ENCODE data around the gene TFB2M. TPM values are rescaled to one million over a fixed set of nuclear protein-coding genes. Genes with fewer than 3 reads are reported as not detected.
A peak's percentile ranks its signal among the peaks of the same experiment; 100 is the strongest.

Gene TFB2M
- total and polyA plus RNA-seq, 2 of the 13 experiments (the other 11 are each of a cell fraction or from before 2014, with no cell fraction given), result 15.7 to 31.4 TPM

GRCh38 chr1:246530482-246530881 is 35.6 kb downstream of the TFB2M start:
- peak; percentile 99 for TF ChIP-seq ZNF616 (CRISPR knock-in tag; IDR thresholded peaks at IDR 0.05; ENCODE audit: low read depth)
- TF ChIP-seq MYPOP (CRISPR knock-in tag; IDR thresholded peaks at IDR 0.05), result no peak
- TF ChIP-seq FOXC1 (CRISPR knock-in tag; IDR thresholded peaks at IDR 0.05; ENCODE audit: borderline replicate concordance), result no peak
- no peak for TF ChIP-seq DMAP1 (CRISPR knock-in tag; IDR thresholded peaks at IDR 0.05)
- no peak overlapping the region for H3K27ac ChIP-seq (ENCODE audit: extremely low read length, insufficient read depth, low read length)
- no peaks in the 10 kb centered on the region for H3K36me3 ChIP-seq (replicated peaks in 1 of 2; ENCODE audit: control insufficient read depth in 1 of 2, insufficient read depth in 2 of 2, low read length in 2 of 2)
- FAIRE-seq, result no peak
- ChIA-PET POLR2A (no interaction called here), CTCF (ENCODE audit: low intra/inter-chr PET ratio, low total read pairs) (no interaction called here)
- H3K4me1 ChIP-seq (ENCODE audit: insufficient read depth, low read length), result peaks cover 30% of the 10 kb centered on the region
- WGBS (ENCODE audit: low lambda C conversion rate), result 30% methylated on average over 2 of the region's 2 CpGs
- BruUV-seq (replicated peaks), result no TSS peak
- no peak for DNase-seq (ENCODE audit: low spot score)
- no peak overlapping the region for H3K4me3 ChIP-seq (replicated peaks in 1 of 3; ENCODE audit: insufficient read depth in 1 of 3, low read depth in 2 of 3, low read length in 3 of 3)
- no peaks in the 10 kb centered on the region for H4K20me1 ChIP-seq (ENCODE audit: insufficient read depth, low read length)
- ATAC-seq, result no peak
- no peak overlapping the region for H3K9ac ChIP-seq (ENCODE audit: insufficient read depth, low read depth, low read length)
- no peaks in the 10 kb centered on the region for H3K79me2 ChIP-seq (ENCODE audit: insufficient read depth, low read length)
- peaks cover 14% of the 10 kb centered on the region for H3K9me3 ChIP-seq (ENCODE audit: low read length)
- H3K4me2 ChIP-seq (ENCODE audit: low read depth, low read length), result no peak overlapping the region
- in situ Hi-C loops (cut with HindIII; ENCODE audit: extremely low pct_ligation_motif_present, low pct_unique_long_range_greater_than_20kb) (no loop called here), intact Hi-C loops (cut with micrococcal nuclease; ENCODE audit: unreplicated experiment) (no loop called here)
- H3K27me3 ChIP-seq (ENCODE audit: control insufficient read depth in 1 of 2, insufficient read depth in 2 of 2, low read length in 2 of 2), result peaks cover 0 to 4% of the 10 kb centered on the region in 2 experiments; a peak in 1 of 5 replicates
- no peak overlapping the region for H2AFZ ChIP-seq (ENCODE audit: low read length)

DNA sequence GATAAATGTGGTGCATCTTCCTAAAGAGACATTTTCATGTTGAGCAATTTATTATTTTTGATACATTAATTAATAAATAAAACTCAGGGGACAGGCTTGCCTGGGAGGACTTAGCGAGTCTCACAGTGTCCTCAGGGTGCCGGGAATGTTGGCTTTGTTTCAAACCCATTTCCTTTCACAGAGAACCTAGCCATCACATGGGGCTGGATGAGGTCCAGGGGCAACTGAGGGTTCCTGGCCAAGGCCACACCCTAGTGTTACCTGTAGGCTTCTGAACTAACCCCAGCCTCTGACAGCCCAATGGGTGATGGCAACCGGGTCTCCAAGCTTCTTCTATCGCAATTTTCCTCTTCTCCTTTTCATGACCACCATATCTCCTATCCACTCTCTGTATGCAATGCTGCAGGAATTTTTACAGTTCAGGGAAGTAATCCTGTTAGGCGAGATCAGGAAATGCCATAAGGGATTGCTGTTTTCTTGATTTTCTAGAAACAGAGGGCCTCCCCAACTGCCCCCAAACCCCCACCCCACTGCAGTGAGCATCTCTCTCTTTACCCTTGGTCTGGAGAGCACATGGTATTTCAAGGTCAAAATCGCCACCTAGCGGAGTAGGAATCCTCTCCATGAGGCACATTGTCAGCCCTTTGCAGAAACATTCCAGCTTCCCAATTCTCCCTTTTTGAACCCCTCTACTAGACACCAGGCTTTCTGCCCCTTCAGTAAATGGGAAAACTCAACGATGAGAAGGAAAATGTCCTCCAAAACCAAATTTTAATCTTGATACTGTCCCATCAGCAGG is 36.9 kb downstream of the TFB2M start:
- no peak for FAIRE-seq
- Histone ChIP-seq H3K79me2 (ENCODE audit: insufficient read depth, low read length) (no peaks in the 10 kb centered on the region), H3K27me3 (ENCODE audit: control insufficient read depth in 1 of 2, insufficient read depth in 2 of 2, low read length in 2 of 2) (peaks cover 3 to 4% of the 10 kb centered on the region in 2 experiments; a peak in 2 of 5 replicates), H2AFZ (ENCODE audit: low read length) (no peak overlapping the region), H3K4me3 (replicated peaks in 1 of 3; ENCODE audit: insufficient read depth in 1 of 3, low read depth in 2 of 3, low read length in 3 of 3) (no peak overlapping the region), H3K9me3 (ENCODE audit: low read length) (peaks cover 14% of the 10 kb centered on the region), H4K20me1 (ENCODE audit: insufficient read depth, low read length) (no peaks in the 10 kb centered on the region), H3K36me3 (replicated peaks in 1 of 2; ENCODE audit: control insufficient read depth in 1 of 2, insufficient read depth in 2 of 2, low read length in 2 of 2) (no peaks in the 10 kb centered on the region), H3K27ac (ENCODE audit: extremely low read length, insufficient read depth, low read length) (no peak overlapping the region), H3K9ac (ENCODE audit: insufficient read depth, low read depth, low read length) (no peak overlapping the region), H3K4me2 (ENCODE audit: low read depth, low read length) (no peak overlapping the region; the same call in 1 of the 2 replicates), H3K4me1 (ENCODE audit: insufficient read depth, low read length) (peaks cover 30% of the 10 kb centered on the region)
- in situ Hi-C loops (cut with HindIII; ENCODE audit: extremely low pct_ligation_motif_present, low pct_unique_long_range_greater_than_20kb) (no loop called here), intact Hi-C loops (cut with micrococcal nuclease; ENCODE audit: unreplicated experiment) (no loop called here)
- DNase-seq (ENCODE audit: low spot score), result peak; percentile 34
- BruUV-seq (replicated peaks), result no TSS peak
- ChIA-PET POLR2A (no interaction called here), CTCF (ENCODE audit: low intra/inter-chr PET ratio, low total read pairs) (interaction anchor here (1.8 kb wide), 1 partner anchor 32 kb away, joined by 8 read pairs; no protein-coding TSS in a partner anchor)
- ATAC-seq, result peak; percentile 56
- WGBS (ENCODE audit: low lambda C conversion rate), result 4% methylated on average over 8 of the region's 8 CpGs
- TF ChIP-seq BHLHE40 (IDR thresholded peaks at IDR 0.05; ENCODE audit: low read length) (no peak), IRF9 (CRISPR knock-in tag; IDR thresholded peaks at IDR 0.05; ENCODE audit: borderline replicate concordance) (no peak), KDM1A (CRISPR knock-in tag; IDR thresholded peaks at IDR 0.05) (no peak), ZNF136 (CRISPR knock-in tag; IDR thresholded peaks at IDR 0.05; ENCODE audit: low read depth) (no peak), ZNF451 (CRISPR knock-in tag; IDR thresholded peaks at IDR 0.05) (no peak), CREBL2 (CRISPR knock-in tag; IDR thresholded peaks at IDR 0.05; ENCODE audit: borderline replicate concordance) (no peak), MAX (IDR thresholded peaks at IDR 0.05) (peak; percentile 55; the same call in 1 of the 2 replicates), STAG1 (CRISPR knock-in tag; IDR thresholded peaks at IDR 0.05) (peak; percentile 49)
- TF ChIP-seq, protein P1, sequence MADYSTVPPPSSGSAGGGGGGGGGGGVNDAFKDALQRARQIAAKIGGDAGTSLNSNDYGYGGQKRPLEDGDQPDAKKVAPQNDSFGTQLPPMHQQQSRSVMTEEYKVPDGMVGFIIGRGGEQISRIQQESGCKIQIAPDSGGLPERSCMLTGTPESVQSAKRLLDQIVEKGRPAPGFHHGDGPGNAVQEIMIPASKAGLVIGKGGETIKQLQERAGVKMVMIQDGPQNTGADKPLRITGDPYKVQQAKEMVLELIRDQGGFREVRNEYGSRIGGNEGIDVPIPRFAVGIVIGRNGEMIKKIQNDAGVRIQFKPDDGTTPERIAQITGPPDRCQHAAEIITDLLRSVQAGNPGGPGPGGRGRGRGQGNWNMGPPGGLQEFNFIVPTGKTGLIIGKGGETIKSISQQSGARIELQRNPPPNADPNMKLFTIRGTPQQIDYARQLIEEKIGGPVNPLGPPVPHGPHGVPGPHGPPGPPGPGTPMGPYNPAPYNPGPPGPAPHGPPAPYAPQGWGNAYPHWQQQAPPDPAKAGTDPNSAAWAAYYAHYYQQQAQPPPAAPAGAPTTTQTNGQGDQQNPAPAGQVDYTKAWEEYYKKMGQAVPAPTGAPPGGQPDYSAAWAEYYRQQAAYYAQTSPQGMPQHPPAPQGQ (CRISPR knock-in tag; IDR thresholded peaks at IDR 0.05; ENCODE audit: borderline replicate concordance), result no peak
